Measurements from ENCODE around the gene HS3ST1. TPM values are rescaled to one million over a fixed set of nuclear protein-coding genes. Genes with fewer than 3 reads are reported as not detected.
A peak's percentile ranks its signal among the peaks of the same experiment; 100 is the strongest.

Gene HS3ST1
- total RNA-seq, 2 experiments from 2014 or later = not detected

DNA sequence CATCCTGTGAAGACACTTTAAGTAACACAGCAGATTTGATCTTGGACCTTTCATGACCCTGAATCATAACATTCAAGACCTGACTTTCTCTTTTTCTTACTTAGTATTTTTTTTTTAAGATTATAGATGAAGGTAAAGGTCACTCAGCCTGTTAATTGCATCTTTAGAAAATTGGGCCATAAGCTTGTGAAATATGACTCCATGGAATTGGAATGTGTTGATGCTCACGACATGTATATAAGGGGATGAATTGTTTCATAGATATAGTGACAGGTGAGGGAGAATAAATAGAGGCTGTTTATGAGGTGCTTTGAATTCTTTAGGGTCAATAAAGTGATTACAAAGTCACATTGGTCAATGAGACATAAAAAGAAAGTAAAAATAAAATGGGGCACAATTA lies 27.7 kb upstream of the HS3ST1 start:
- DNase-seq (no peak), ATAC-seq (no peak)
- H3K36me3 Mint-ChIP-seq (ENCODE audit: low read depth) = peaks cover 2% of the 10 kb centered on the region
- CTCF ChIA-PET = interaction anchor here (0.9 kb wide), 1 partner anchor 17 kb away, joined by 3 read pairs; no protein-coding TSS in a partner anchor
- H3K9me3 Mint-ChIP-seq (ENCODE audit: low read depth) = peaks cover 9% of the 10 kb centered on the region
- no peaks in the 10 kb centered on the region for H3K27me3 Mint-ChIP-seq
- POLR2A ChIA-PET = no interaction called here
- H3K4me1 Mint-ChIP-seq = peaks cover 3% of the 10 kb centered on the region
- intact Hi-C loops (cut with DNase I, micrococcal nuclease) = no loop called here
- H3K4me3 Mint-ChIP-seq = no peak overlapping the region
- H3K27ac Mint-ChIP-seq = no peak overlapping the region

DNA sequence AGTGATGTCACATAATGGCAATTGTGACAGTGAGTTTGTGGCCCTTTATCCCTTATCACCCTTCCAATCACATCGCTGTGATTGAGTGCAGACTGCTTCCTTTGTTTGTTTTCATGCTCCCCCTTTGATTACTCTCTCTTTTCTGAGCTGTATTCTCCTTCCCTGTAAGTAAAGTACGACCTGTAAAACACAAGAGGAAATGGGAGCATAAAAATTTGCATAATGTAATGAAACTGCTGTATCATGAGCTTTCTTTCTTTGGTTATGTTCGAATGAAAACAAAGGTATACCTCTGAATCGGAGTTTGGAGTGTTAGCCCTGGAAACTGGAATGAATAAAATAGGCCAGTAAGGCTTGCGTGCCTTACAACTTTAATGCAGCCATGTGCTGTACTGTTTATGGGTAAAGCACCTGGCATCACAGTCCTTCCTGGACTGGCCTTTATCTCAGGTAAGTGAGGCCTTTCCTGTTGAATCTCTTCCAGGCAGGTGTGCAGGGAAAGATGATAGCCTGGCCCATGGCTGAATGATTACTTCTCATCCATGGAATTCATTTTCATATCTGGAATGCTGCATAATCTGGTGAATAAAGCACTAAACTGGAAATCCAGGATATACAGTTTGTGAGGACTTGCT lies 26.6 kb upstream of the HS3ST1 start:
- peaks cover 6% of the 10 kb centered on the region for H3K9me3 Mint-ChIP-seq (ENCODE audit: low read depth)
- POLR2A ChIA-PET = no interaction called here
- peaks cover 2% of the 10 kb centered on the region for H3K36me3 Mint-ChIP-seq (ENCODE audit: low read depth)
- no peak for ATAC-seq
- H3K27me3 Mint-ChIP-seq = peaks cover 2% of the 10 kb centered on the region
- intact Hi-C loops (cut with DNase I, micrococcal nuclease) = no loop called here
- H3K27ac Mint-ChIP-seq = no peak overlapping the region
- H3K4me1 Mint-ChIP-seq = peaks cover 3% of the 10 kb centered on the region
- H3K4me3 Mint-ChIP-seq = no peak overlapping the region
- DNase-seq = no peak
- CTCF ChIA-PET = interaction anchor here (2.2 kb wide), 1 partner anchor 20 kb away, joined by 6 read pairs; no protein-coding TSS in a partner anchor

DNA sequence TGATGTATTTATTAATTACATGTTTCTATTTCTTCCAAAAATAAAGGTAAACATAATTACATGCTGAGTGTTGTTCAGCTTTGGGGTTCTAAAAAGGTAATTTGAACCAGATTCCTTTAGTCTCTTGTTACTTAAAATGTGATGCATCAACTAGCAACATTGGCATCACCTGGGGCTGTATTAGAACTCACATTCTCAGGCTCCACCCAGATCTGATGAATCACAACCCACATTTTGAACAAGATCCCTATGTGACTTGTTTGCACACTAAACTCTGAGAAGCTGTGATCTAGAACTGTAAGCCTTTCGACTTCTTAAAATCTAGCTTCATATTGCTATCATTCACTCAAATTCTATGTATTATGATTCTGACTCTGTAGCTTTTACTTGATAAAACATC lies 23.0 kb upstream of the HS3ST1 start:
- intact Hi-C loops (cut with DNase I, micrococcal nuclease) = no loop called here
- H3K27me3 Mint-ChIP-seq = peaks cover 2% of the 10 kb centered on the region
- H3K27ac Mint-ChIP-seq = no peak overlapping the region
- no peaks in the 10 kb centered on the region for H3K36me3 Mint-ChIP-seq (ENCODE audit: low read depth)
- peaks cover 3% of the 10 kb centered on the region for H3K4me1 Mint-ChIP-seq
- no peaks in the 10 kb centered on the region for H3K9me3 Mint-ChIP-seq (ENCODE audit: low read depth)
- ChIA-PET CTCF (interaction anchor here (0.7 kb wide), 2 partner anchors 9 to 13 kb away, joined by 3 to 5 read pairs; no protein-coding TSS in a partner anchor), POLR2A (no interaction called here)
- H3K4me3 Mint-ChIP-seq = no peak overlapping the region
- ATAC-seq (no peak), DNase-seq (no peak)

DNA sequence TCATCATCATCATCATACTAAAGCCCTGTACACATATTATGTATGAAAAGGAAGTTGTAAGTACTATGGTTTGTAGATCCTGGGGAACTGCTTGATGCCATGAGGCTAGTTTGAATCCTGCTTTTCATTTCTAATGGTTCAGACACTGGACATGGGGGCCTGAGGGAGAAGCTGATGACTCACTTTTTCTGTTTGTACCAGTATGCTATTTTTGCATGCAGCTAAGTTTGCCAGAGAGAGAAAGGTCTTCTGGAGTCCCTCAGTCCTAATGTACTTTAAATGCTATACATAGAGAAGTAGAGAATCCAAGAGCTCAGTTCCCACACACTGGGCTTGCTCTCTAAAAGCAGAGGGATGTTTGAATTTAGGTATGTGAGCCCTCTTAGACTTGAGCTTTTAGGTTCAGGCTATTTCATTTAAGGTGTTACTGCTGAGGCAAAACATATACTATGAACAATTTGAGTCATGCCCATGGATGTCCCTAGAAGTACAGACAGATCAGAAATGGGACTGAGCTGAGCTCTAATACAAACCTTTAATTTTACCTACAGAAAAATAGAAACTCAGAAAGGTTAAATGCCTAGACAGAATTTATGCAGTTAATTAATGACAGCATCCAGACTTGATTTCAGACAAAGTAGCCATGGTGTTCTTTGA lies 17.6 kb upstream of the HS3ST1 start:
- no peak overlapping the region for H3K27ac Mint-ChIP-seq
- ATAC-seq = no peak
- peaks cover 2% of the 10 kb centered on the region for H3K27me3 Mint-ChIP-seq
- ChIA-PET CTCF (no interaction called here), POLR2A (no interaction called here)
- intact Hi-C loops (cut with DNase I, micrococcal nuclease) = no loop called here
- H3K4me1 Mint-ChIP-seq = peaks cover 14% of the 10 kb centered on the region
- H3K4me3 Mint-ChIP-seq = no peak overlapping the region
- H3K9me3 Mint-ChIP-seq (ENCODE audit: low read depth) = no peaks in the 10 kb centered on the region
- no peak for DNase-seq
- H3K36me3 Mint-ChIP-seq (ENCODE audit: low read depth) = no peaks in the 10 kb centered on the region

DNA sequence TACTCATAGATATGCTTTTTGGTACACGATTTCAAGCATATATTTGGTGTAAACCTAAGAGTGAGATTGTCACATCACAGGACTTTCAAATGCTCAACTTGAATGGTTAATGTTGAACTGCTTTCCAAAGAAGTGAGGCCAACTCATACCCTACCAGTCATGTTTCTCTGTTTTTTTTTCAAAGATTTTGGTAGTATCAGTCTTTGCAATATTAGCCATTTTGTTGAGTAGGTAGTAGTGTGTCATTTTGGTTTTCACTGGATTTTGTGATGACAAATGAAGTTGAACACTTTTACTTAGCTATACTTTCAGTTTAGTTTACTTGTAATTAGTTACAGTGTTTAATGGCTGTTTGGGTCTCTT lies 12.5 kb upstream of the HS3ST1 start:
- peaks cover 23% of the 10 kb centered on the region for H3K4me1 Mint-ChIP-seq
- ATAC-seq (peak; percentile 88), DNase-seq (no peak)
- no peak overlapping the region for H3K27ac Mint-ChIP-seq
- no peaks in the 10 kb centered on the region for H3K36me3 Mint-ChIP-seq (ENCODE audit: low read depth)
- H3K4me3 Mint-ChIP-seq = no peak overlapping the region
- H3K27me3 Mint-ChIP-seq = no peaks in the 10 kb centered on the region
- intact Hi-C loops (cut with DNase I, micrococcal nuclease) = no loop called here
- H3K9me3 Mint-ChIP-seq (ENCODE audit: low read depth) = no peaks in the 10 kb centered on the region
- ChIA-PET CTCF (interaction anchor here (1.5 kb wide), 1 partner anchor 11 kb away, joined by 3 read pairs; no protein-coding TSS in a partner anchor), POLR2A (no interaction called here)

DNA sequence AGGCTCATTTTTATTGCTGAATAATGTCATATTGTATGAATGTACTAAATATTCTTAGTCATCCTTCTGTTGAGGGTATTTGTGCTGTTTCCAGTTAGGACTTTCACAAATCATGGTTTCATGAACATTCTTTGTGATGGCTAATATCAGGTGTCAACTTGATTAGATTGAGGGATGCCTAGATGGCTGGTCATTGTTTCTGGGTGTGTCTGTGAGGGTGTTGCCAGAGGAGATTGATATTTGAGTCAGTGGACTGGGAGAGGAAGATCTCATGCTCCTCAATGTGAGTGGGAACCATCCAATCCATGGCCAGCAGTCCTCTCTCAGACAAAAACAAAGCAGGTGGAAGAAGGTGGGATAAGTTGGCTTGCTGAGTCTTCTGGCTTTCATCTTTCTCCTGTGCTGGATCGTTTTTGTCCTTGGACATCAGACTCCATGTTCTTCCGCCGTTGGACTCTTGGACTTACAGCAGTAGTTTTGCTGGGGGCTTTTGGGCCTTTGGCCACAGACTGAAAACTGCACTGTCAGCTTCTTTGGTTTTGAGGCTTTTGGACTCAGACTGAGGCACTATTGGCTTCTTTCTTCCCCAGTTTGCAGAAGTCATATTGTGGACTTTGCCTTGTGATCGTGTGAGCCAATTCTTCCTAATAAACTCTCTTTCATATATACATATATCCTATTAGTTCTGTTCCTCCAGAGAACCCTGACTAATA lies 11.9 kb upstream of the HS3ST1 start:
- ATAC-seq = peak; percentile 11
- no peak for DNase-seq
- POLR2A ChIA-PET = no interaction called here
- intact Hi-C loops (cut with DNase I, micrococcal nuclease) = no loop called here
- no peaks in the 10 kb centered on the region for H3K9me3 Mint-ChIP-seq (ENCODE audit: low read depth)
- H3K27me3 Mint-ChIP-seq = no peaks in the 10 kb centered on the region
- no peak overlapping the region for H3K27ac Mint-ChIP-seq
- no peak overlapping the region for H3K4me3 Mint-ChIP-seq
- H3K36me3 Mint-ChIP-seq (ENCODE audit: low read depth) = no peaks in the 10 kb centered on the region
- peaks cover 23% of the 10 kb centered on the region for H3K4me1 Mint-ChIP-seq
- CTCF ChIA-PET = interaction anchor here (1.2 to 1.5 kb wide), 2 partner anchors 10 to 21 kb away, joined by 3 read pairs; no protein-coding TSS in a partner anchor

DNA sequence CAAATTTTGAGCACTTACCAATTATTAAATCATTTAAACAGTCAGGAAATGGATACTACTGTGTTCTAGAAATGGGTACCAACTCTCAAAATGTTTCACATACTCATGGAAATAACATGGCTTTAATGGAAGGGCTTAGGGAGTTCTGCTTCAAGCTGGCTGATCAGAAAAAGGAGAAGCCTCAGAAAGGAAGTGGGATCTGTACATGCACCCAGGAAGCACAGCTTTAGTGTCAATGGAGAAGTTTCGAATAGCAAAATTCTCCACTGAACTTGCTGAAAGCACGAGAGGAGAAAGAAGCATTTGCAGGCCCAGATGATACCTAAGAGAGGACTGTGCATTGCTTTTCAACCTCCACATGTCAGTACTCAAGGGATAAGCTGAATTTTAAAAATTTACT lies 11.1 kb upstream of the HS3ST1 start:
- Mint-ChIP-seq H3K4me3 (no peak overlapping the region), H3K27ac (no peak overlapping the region), H3K36me3 (ENCODE audit: low read depth) (no peaks in the 10 kb centered on the region), H3K4me1 (peaks cover 23% of the 10 kb centered on the region), H3K9me3 (ENCODE audit: low read depth) (no peaks in the 10 kb centered on the region), H3K27me3 (no peaks in the 10 kb centered on the region)
- DNase-seq (no peak), ATAC-seq (no peak)
- intact Hi-C loops (cut with DNase I, micrococcal nuclease) = no loop called here
- ChIA-PET POLR2A (no interaction called here), CTCF (interaction anchor here (1.2 kb wide), 1 partner anchor 20 kb away, joined by 3 read pairs; no protein-coding TSS in a partner anchor)

DNA sequence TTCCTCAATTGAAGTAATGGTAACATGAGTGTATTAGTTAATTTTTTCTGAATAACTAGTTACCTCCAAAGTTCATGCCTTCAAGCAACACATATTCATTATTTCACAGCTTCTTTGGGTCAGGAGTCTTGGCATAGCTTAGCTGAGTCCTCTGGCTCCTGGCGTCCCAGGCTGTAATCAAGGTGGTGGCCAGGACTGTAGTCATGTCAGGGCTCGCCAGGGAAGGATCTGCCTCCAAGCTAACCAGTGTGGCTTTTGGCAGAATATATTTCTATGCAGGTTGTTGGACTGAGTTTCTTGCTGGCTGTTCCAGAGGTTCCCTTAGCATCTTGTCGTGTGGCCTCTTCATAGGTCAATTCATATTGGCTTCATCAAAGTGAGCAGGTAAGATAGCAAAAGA lies 10.0 kb upstream of the HS3ST1 start:
- ChIA-PET CTCF (interaction anchor here (1.0 kb wide), 1 partner anchor 14 kb away, joined by 5 read pairs; no protein-coding TSS in a partner anchor), POLR2A (no interaction called here)
- DNase-seq (no peak), ATAC-seq (no peak)
- no peaks in the 10 kb centered on the region for H3K27me3 Mint-ChIP-seq
- intact Hi-C loops (cut with DNase I, micrococcal nuclease) = no loop called here
- H3K4me3 Mint-ChIP-seq = no peak overlapping the region
- peaks cover 23% of the 10 kb centered on the region for H3K4me1 Mint-ChIP-seq
- H3K36me3 Mint-ChIP-seq (ENCODE audit: low read depth) = no peaks in the 10 kb centered on the region
- no peak overlapping the region for H3K27ac Mint-ChIP-seq
- H3K9me3 Mint-ChIP-seq (ENCODE audit: low read depth) = no peaks in the 10 kb centered on the region

DNA sequence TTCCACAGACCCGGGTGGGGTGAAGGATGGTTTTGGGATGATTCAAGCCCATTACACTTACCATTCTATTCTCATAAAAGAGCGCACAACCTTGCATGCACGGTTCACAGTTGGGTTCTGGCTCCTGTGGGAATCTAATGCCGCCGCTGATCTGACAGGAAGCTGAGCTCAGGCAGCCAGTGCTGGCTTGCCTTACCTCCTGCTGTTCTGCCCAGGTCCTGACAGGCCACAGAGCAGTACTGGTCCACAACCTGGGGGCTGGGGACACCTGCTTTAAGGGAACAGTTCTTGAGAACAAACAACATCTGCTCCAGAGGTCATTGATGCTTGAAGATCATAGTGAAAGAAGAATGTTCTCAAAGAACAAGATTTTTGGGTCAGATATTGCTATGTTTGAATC lies 8.0 kb upstream of the HS3ST1 start:
- ChIA-PET CTCF (no interaction called here), POLR2A (no interaction called here)
- Mint-ChIP-seq H3K4me3 (no peak overlapping the region), H3K9me3 (ENCODE audit: low read depth) (no peaks in the 10 kb centered on the region), H3K27me3 (peaks cover 4% of the 10 kb centered on the region), H3K27ac (no peak overlapping the region), H3K4me1 (peaks cover 14% of the 10 kb centered on the region), H3K36me3 (ENCODE audit: low read depth) (no peaks in the 10 kb centered on the region)
- intact Hi-C loops (cut with DNase I, micrococcal nuclease) = no loop called here
- no peak for DNase-seq
- ATAC-seq = no peak

DNA sequence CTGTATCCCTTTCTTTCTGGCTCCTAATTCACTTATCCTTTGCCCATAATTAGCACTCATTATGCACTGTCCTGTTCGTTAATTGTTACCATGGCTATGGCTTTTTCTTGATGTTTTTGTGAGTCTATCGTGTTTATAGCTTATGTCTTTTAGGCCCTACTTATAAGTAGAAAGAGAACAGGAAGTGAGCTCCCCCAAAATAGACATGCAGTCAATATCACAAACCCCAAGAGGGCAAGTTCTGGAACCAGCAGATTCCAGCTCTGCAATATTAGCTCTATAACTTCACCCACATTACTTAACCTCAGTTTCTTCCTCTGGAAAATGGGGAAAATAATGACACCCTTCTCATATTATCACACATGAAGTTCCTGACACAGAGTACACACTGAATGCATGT lies 7.4 kb upstream of the HS3ST1 start:
- Mint-ChIP-seq H3K9me3 (ENCODE audit: low read depth) (no peaks in the 10 kb centered on the region), H3K27ac (no peak overlapping the region), H3K36me3 (ENCODE audit: low read depth) (no peaks in the 10 kb centered on the region), H3K27me3 (peaks cover 7% of the 10 kb centered on the region), H3K4me1 (peaks cover 8% of the 10 kb centered on the region), H3K4me3 (no peak overlapping the region)
- POLR2A ChIA-PET = no interaction called here
- intact Hi-C loops (cut with DNase I, micrococcal nuclease) = no loop called here
- ATAC-seq (no peak), DNase-seq (no peak)
- CTCF ChIA-PET = interaction anchor here (2.0 kb wide), 1 partner anchor 18 kb away, joined by 6 read pairs; no protein-coding TSS in a partner anchor

DNA sequence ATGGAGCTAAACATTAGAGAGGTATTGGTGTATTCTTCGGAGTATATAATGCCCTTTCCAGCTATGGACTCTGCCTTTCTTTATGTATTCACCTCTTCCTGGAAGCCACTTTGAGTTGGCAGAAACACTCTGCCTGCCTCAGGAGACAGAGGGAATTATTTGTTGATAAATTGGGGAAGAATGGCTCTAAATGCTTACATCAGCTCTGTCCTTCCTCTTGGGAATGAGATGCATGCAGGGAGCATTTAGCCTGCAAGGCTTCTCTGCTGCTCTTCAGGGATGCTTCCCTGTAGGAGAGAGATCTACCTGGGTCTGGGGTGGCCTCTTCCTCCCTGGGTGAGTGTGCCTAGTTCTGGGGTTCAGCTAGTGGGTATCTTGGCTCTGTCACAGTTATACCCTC lies 6.9 kb upstream of the HS3ST1 start:
- H3K4me1 Mint-ChIP-seq = peaks cover 3% of the 10 kb centered on the region
- no peaks in the 10 kb centered on the region for H3K9me3 Mint-ChIP-seq (ENCODE audit: low read depth)
- ChIA-PET CTCF (interaction anchor here (1.5 to 2.0 kb wide), 2 partner anchors 13 to 19 kb away, joined by 3 to 6 read pairs; no protein-coding TSS in a partner anchor), POLR2A (no interaction called here)
- H3K36me3 Mint-ChIP-seq (ENCODE audit: low read depth) = no peaks in the 10 kb centered on the region
- peaks cover 7% of the 10 kb centered on the region for H3K27me3 Mint-ChIP-seq
- no peak overlapping the region for H3K27ac Mint-ChIP-seq
- intact Hi-C loops (cut with DNase I, micrococcal nuclease) = no loop called here
- DNase-seq (no peak), ATAC-seq (no peak)
- H3K4me3 Mint-ChIP-seq = no peak overlapping the region

DNA sequence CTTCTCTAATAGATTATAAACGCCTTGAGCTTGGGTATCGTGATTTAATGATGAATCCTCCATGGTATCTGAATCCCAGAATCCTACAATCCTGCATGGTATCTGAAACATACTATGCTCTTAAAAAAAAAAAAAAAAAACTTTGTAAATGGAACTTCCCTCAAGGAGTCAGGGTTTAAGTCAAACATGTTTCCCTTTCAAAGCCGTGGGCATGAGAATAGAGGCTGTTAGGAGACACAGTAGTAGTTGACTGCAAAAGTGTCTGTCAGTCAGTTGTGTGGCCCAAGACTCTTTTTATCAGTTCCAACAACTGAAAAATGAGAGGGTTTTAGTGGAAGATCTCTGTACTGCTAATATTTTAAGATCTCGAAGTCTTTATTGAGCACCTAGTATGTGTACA lies 2.4 kb upstream of the HS3ST1 start:
- no peaks in the 10 kb centered on the region for H3K36me3 Mint-ChIP-seq (ENCODE audit: low read depth)
- no peaks in the 10 kb centered on the region for H3K9me3 Mint-ChIP-seq (ENCODE audit: low read depth)
- H3K27me3 Mint-ChIP-seq = peaks cover 29% of the 10 kb centered on the region
- ATAC-seq = no peak
- ChIA-PET POLR2A (no interaction called here), CTCF (no interaction called here)
- no peak overlapping the region for H3K27ac Mint-ChIP-seq
- intact Hi-C loops (cut with DNase I, micrococcal nuclease) = no loop called here
- DNase-seq = no peak
- H3K4me1 Mint-ChIP-seq = peaks cover 15% of the 10 kb centered on the region
- no peak overlapping the region for H3K4me3 Mint-ChIP-seq

Data from activated CD4-positive, alpha-beta T cell treated with anti-CD3 and anti-CD28 coated beads for 36 hours (primary cell).